Measurements from ENCODE around the gene AQP10.
A peak's percentile ranks its signal among the peaks of the same experiment; 100 is the strongest.

Gene AQP10

GRCh38 chr1:154347961-154348360, 27.1 kb downstream of the AQP10 start:
- Histone ChIP-seq H2AFZ (ENCODE audit: low read length) (no peak overlapping the region), H3K9me2 (replicated peaks; ENCODE audit: low read depth, low read length) (no peaks in the 10 kb centered on the region), H3K4me1 (ENCODE audit: insufficient read depth, low read length, poor library complexity, severe bottlenecking) (peaks cover 5% of the 10 kb centered on the region), H4K20me1 (ENCODE audit: insufficient read depth, low read length, poor library complexity, severe bottlenecking) (no peaks in the 10 kb centered on the region), H3K4me2 (ENCODE audit: low read depth, low read length, poor library complexity, severe bottlenecking) (no peak overlapping the region), H3K27me3 (ENCODE audit: insufficient read depth, low read length, poor library complexity, severe bottlenecking) (no peaks in the 10 kb centered on the region), H3K9me3 (ENCODE audit: insufficient read depth, low read depth, low read length) (no peaks in the 10 kb centered on the region), H3K79me2 (ENCODE audit: insufficient read depth, low read length) (no peaks in the 10 kb centered on the region), H3K4me3 (ENCODE audit: low read length, poor library complexity, severe bottlenecking) (no peak overlapping the region), H3K9ac (ENCODE audit: low read depth, low read length, poor library complexity, severe bottlenecking) (no peak overlapping the region), H3K36me3 (ENCODE audit: insufficient read depth, low read length) (peaks cover 50% of the 10 kb centered on the region; the same call in 1 of the 2 replicates), H3F3A (ENCODE audit: low read depth) (no peaks in the 10 kb centered on the region)
- TF ChIP-seq CTCF (conservative IDR thresholded peaks at IDR 0.05; ENCODE audit: low read length) (no peak), EZH2phosphoT487 (IDR thresholded peaks at IDR 0.05; ENCODE audit: borderline replicate concordance) (no peak)

DNA sequence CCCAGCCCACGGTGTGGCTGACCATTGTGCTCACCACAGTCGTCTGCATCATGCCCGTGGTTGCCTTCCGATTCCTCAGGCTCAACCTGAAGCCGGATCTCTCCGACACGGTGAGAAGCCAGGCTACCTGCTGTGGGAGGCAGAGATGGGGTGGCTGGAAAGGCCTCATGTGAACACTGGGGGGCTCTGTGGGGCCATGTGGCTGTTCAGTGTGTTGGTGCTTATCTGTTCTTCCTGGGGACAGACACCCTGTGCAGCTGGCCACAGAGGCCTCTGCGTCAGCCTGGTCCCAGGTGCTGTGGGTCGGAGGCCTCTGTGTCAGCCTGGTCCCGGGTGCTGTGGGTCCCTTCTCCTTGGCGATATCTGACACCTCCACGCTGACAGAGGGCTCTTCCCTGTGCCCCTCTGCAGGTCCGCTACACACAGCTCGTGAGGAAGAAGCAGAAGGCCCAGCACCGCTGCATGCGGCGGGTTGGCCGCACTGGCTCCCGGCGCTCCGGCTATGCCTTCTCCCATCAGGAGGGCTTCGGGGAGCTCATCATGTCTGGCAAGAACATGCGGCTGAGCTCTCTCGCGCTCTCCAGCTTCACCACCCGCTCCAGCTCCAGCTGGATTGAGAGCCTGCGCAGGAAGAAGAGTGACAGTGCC, 27.7 kb downstream of the AQP10 start:
- Histone ChIP-seq H3K9me2 (replicated peaks; ENCODE audit: low read depth, low read length) (no peaks in the 10 kb centered on the region), H3K27me3 (ENCODE audit: insufficient read depth, low read length, poor library complexity, severe bottlenecking) (no peaks in the 10 kb centered on the region), H3K9ac (ENCODE audit: low read depth, low read length, poor library complexity, severe bottlenecking) (no peak overlapping the region), H2AFZ (ENCODE audit: low read length) (no peak overlapping the region), H3K4me1 (ENCODE audit: insufficient read depth, low read length, poor library complexity, severe bottlenecking) (peaks cover 4% of the 10 kb centered on the region), H4K20me1 (ENCODE audit: insufficient read depth, low read length, poor library complexity, severe bottlenecking) (no peaks in the 10 kb centered on the region), H3K4me2 (ENCODE audit: low read depth, low read length, poor library complexity, severe bottlenecking) (no peak overlapping the region), H3F3A (ENCODE audit: low read depth) (no peaks in the 10 kb centered on the region), H3K9me3 (ENCODE audit: insufficient read depth, low read depth, low read length) (no peaks in the 10 kb centered on the region), H3K4me3 (ENCODE audit: low read length, poor library complexity, severe bottlenecking) (no peak overlapping the region), H3K79me2 (ENCODE audit: insufficient read depth, low read length) (no peaks in the 10 kb centered on the region), H3K36me3 (ENCODE audit: insufficient read depth, low read length) (peaks cover 44% of the 10 kb centered on the region; the same call in 1 of the 2 replicates)
- TF ChIP-seq EZH2phosphoT487 (IDR thresholded peaks at IDR 0.05; ENCODE audit: borderline replicate concordance) (no peak), CTCF (conservative IDR thresholded peaks at IDR 0.05; ENCODE audit: low read length) (peak; percentile 44)

DNA sequence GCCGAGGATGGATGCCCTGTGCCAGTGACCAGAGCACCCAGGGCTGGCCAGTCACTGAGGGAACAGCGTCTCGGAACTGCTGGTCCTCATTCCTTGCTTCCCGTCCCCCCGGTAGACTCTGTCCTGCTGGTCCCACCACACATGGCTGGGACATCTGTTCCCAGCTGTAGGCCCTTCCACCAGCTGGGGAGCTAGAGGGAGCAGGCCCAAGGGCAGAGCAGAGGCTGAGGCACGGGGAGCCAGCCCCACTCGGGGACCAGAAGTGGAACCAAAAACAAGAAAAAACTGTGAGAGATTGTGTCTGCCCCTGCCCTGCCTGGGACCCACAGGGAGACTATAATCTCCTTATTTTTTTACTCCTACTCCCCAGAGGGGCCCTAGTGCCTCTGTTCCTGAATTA, 28.2 kb downstream of the AQP10 start:
- H4K20me1 ChIP-seq (ENCODE audit: insufficient read depth, low read length, poor library complexity, severe bottlenecking), result no peaks in the 10 kb centered on the region
- H3K36me3 ChIP-seq (ENCODE audit: insufficient read depth, low read length), result peaks cover 38% of the 10 kb centered on the region; the same call in 1 of the 2 replicates

More for the DNA sequence above, 28.2 kb downstream of the AQP10 start:
- H3K4me1 ChIP-seq (ENCODE audit: insufficient read depth, low read length, poor library complexity, severe bottlenecking), result peaks cover 10% of the 10 kb centered on the region
- no peak overlapping the region for H3K4me3 ChIP-seq (ENCODE audit: low read length, poor library complexity, severe bottlenecking)
- no peaks in the 10 kb centered on the region for H3K9me2 ChIP-seq (replicated peaks; ENCODE audit: low read depth, low read length)
- no peak overlapping the region for H3K4me2 ChIP-seq (ENCODE audit: low read depth, low read length, poor library complexity, severe bottlenecking)
- no peaks in the 10 kb centered on the region for H3F3A ChIP-seq (ENCODE audit: low read depth)
- TF ChIP-seq CTCF (conservative IDR thresholded peaks at IDR 0.05; ENCODE audit: low read length), result no peak
- TF ChIP-seq EZH2phosphoT487 (IDR thresholded peaks at IDR 0.05; ENCODE audit: borderline replicate concordance), result no peak
- no peaks in the 10 kb centered on the region for H3K79me2 ChIP-seq (ENCODE audit: insufficient read depth, low read length)
- H3K27me3 ChIP-seq (ENCODE audit: insufficient read depth, low read length, poor library complexity, severe bottlenecking), result no peaks in the 10 kb centered on the region
- no peaks in the 10 kb centered on the region for H3K9me3 ChIP-seq (ENCODE audit: insufficient read depth, low read depth, low read length)
- no peak overlapping the region for H3K9ac ChIP-seq (ENCODE audit: low read depth, low read length, poor library complexity, severe bottlenecking)
- H2AFZ ChIP-seq (ENCODE audit: low read length), result no peak overlapping the region
